ENCODE data around the gene COL15A1. TPM values are rescaled to one million over a fixed set of nuclear protein-coding genes. Genes with fewer than 3 reads are reported as not detected.
A peak's percentile ranks its signal among the peaks of the same experiment; 100 is the strongest.

Gene COL15A1
- total RNA-seq, 1 experiment from 2014 or later, result 3.4 TPM

- DNase-seq (ENCODE audit: low read depth), result no peak
Measured at GRCh38 chr9:98915599-98915998, 28.1 kb upstream of the COL15A1 start.

DNA sequence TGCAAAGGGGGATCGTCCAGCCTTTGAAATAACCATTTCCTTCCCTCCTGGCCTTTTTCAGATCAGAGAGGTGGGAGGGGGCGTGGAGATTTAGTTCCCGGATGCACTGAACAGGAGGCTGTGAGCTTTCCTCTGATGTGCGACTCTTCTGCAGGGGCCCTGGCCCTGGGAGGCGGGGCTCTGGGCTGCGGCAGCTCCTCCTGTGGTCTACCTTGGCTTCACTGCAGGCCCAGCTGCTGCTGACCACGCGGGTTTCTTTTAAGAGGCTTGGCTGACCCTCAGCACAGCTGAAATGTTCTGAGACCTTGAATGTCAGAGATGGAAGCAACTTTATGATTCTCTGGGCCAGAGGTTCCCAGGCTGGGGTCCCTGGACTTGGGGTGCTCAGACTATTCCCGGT lies 27.0 kb upstream of the COL15A1 start:
- peak; percentile 27 for DNase-seq (ENCODE audit: low read depth)

GRCh38 chr9:98917746-98918487 lies 25.8 kb upstream of the COL15A1 start:
- DNase-seq (ENCODE audit: low read depth), result no peak

DNA sequence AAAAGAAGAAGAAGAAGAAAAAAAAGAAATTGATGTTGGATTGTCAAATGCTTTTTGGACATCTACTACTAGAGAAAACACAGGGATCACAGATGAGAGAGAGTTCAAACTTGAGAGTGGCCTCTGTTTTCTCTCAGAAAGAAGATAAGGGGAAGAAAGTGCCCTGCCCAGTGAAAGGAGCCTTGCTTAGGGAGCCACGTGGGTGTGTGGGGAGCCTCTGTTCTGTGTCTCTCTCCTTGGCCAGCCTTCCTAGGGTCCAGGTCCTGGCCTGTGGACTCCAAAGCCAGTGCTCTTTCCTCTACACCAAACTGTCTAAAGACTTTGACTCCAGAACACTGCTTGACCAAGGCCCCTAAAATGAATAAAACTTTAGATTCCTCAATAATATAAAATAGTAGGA lies 22.0 kb upstream of the COL15A1 start:
- DNase-seq (ENCODE audit: low read depth), result no peak

GRCh38 chr9:98922721-98923435 lies 20.8 kb upstream of the COL15A1 start:
- no peak for DNase-seq (ENCODE audit: low read depth)

GRCh38 chr9:98923451-98924123 lies 20.1 kb upstream of the COL15A1 start:
- DNase-seq (ENCODE audit: low read depth), result no peak

GRCh38 chr9:98924946-98925820 lies 18.5 kb upstream of the COL15A1 start:
- DNase-seq (ENCODE audit: low read depth), result no peak

- DNase-seq (ENCODE audit: low read depth), result no peak
Measured at GRCh38 chr9:98925956-98926355, 17.8 kb upstream of the COL15A1 start.

DNA sequence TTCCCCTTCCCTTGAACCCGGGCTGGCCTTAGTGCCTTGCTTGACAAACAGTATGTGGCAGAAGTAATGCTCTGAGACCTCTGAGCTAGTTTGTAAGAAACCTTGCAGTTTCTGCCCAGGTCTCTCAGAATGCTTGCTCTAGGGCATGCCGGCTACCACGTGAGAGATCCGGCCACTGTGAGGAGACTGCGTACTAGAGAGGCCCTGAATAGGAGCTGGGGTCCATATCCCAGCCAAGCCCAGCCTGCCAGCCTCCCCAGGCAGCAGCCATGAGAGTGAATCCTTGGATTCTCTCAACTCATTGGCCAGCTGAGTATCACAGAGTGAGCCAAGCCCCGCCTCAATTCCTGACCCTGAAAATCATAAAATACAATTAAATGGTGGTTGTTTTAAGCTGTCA lies 16.0 kb upstream of the COL15A1 start:
- no peak for DNase-seq (ENCODE audit: low read depth)

GRCh38 chr9:98929071-98929470 lies 14.6 kb upstream of the COL15A1 start:
- DNase-seq (ENCODE audit: low read depth), result peak; percentile 86

DNA sequence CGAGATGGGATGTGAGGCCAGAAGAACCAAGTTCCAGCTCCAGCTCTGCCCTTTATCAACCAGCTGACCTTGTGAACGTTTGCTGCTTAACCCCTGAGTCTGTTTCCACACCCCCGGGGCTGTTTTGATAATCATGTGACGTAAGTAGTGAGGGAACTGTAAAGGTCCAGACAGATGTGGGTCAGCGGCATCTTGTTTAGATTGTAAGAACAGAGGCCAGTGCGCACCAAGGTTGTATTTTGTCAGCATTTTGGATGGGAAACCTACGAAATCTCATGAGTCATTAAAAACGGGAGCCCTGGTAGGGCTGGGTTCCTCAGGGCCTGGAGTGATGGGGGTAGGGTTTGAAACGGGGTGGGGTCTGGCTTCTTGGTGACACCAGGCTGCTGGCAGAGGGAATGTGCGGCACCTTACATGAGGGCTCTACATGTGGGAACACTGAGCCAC lies 13.8 kb upstream of the COL15A1 start:
- DNase-seq (ENCODE audit: low read depth), result no peak

- DNase-seq (ENCODE audit: low read depth), result no peak
Measured at GRCh38 chr9:98930792-98931191, 12.9 kb upstream of the COL15A1 start.

- no peak for DNase-seq (ENCODE audit: low read depth)
Measured at GRCh38 chr9:98931600-98932389, 11.9 kb upstream of the COL15A1 start.

DNA sequence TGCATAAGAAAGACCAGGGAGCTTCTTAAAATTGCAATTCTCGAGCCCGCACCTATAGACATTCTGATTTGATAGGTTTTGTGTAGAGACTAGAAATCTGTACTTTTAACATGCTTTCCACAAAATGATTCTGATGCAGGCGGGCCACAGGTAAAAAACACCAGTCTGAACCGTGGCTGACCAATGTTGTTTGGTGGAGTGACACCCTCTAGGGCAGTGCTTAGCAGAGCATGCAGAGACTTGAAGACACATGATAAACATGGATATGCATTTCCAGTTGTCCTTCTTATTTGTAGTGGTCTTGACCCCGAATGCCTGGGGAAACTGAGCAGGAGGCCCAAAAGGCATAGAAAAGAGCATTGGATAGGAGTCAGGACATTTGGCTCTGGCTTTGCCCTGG lies 10.5 kb upstream of the COL15A1 start:
- DNase-seq (ENCODE audit: low read depth), result no peak

GRCh38 chr9:98933890-98934289 lies 9.8 kb upstream of the COL15A1 start:
- no peak for DNase-seq (ENCODE audit: low read depth)

DNA sequence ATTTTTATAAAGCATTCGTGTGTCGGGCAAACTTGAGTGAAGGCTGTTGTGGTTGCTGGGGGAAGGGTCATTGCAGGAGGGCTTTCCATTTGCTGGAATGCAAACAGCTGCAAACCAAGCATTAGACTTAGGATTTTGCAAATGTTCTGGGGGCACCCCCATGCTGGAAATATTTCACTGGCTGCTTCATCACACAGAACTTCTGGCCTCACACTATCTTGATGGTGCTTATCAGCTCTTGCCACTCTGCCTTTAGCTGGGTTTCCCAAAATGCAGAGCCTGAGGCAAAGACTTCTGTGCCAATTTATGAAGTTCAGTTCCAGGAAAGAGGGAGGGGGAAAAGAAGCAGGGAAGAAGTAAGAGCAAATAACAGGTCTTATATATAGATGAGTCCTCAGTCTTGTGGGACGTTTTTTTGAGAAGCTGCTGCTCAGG lies 8.6 kb upstream of the COL15A1 start:
- peak; percentile 87 for DNase-seq (ENCODE audit: low read depth)

- no peak for DNase-seq (ENCODE audit: low read depth)
Measured at GRCh38 chr9:98940276-98940675, 3.4 kb upstream of the COL15A1 start.

GRCh38 chr9:98941946-98942523 lies 1.7 kb upstream of the COL15A1 start:
- no peak for DNase-seq (ENCODE audit: low read depth)

DNA sequence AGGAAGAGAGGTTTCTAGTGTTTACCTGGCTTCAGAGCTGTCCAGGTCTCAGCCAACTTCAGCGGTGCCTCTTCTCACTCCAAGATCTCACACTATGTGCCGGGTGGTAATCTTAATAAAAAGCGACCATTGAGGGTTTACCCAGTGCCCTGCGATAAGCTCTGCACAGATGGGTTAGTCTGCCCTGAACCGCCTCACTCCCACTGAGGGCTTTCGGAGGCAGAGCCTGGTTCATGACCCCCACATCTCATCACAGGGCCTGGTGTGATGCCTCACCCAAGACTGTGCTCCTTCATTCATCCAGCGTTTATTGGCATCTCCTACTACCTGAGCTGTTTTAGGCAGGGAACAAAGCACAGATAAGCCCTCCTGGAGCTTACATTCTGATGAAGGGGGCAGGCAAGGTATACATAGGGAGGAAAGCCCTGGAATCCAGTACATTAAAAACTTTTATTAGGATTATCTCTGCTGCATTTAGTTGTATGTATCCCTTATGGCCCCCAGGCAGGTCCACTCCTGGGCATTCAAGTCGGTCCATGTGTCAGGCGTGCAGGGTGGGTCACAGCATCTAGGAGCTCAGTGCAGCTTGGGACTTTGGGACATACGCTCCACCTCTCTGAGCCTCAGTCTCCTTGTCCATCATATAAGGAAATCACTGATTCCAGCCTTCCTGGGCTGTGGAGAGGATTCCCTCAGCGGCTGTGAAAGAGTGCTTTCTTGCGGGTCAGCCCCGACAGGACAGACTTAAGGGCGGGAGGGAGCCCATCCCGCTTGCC lies 613 bp upstream of the COL15A1 start:
- DNase-seq (ENCODE audit: low read depth), result no peak

Data from LHCN-M2 (cell line).